SK-N-SH (cell line): ENCODE data around the gene MVB12B. TPM values are rescaled to one million over a fixed set of nuclear protein-coding genes. Genes with fewer than 3 reads are reported as not detected.
A peak's percentile ranks its signal among the peaks of the same experiment; 100 is the strongest.

Source experiments
- CTCF ChIA-PET: fragments of 300-600, 350-600 bp; formaldehyde crosslinking; extraction: SDS; loops from one replicate; lab custom pipeline; 2021; lab: Yijun Ruan, JAX
- POLR2A ChIA-PET: fragments of 350-600 bp; sonication (Branson Sonifier 250); formaldehyde crosslinking; extraction: SDS; loops from one replicate; lab custom pipeline; 2020; ENCODE audit warnings: antibody characterized with exemption, inconsistent platforms; lab: Yijun Ruan, JAX
- DNase-seq: peaks from one replicate; pipeline ENCODE4 v3.0.0; 2012
- H2AFZ ChIP-seq: fragments of 200-600 bp; sonication (generic); 2 replicates; pipeline ENCODE4 v1.8.1; 2016; ENCODE audit warnings: antibody characterized with exemption, mild to moderate bottlenecking, low read depth
- H3F3A ChIP-seq: fragments of 200-600 bp; sonication (generic); replicated peaks from 2 replicates; pipeline ENCODE3; 2016; ENCODE audit warnings: antibody characterized with exemption, mild to moderate bottlenecking; ENCODE audit not compliant: insufficient read depth
- H3K27ac ChIP-seq, 2 experiments: fragments of 200-500 bp in 1 of 2; fragments of 200-600 bp in 1 of 2; sonication (Bioruptor generic) in 1 of 2; sonication (generic), shearing (Covaris generic) in 1 of 2; 2 replicates each; pipeline versions ENCODE4 v1.5.1 to v1.6.1; 2014 to 2016; ENCODE audit warnings: low read depth in 2 of 2, inconsistent platforms in 1 of 2, low read length in 1 of 2, mild to moderate bottlenecking in 1 of 2, mixed read lengths in 1 of 2
- H3K27me3 ChIP-seq: fragments of 200-600 bp; sonication (generic), shearing (Covaris generic); 2 replicates; pipeline ENCODE4 v1.6.1; 2016; ENCODE audit warnings: mixed run types; ENCODE audit not compliant: insufficient read depth
- H3K36me3 ChIP-seq, 2 experiments: fragments of 200-500 bp in 1 of 2; fragments of 200-600 bp in 1 of 2; sonication (Bioruptor generic) in 1 of 2; sonication (generic) in 1 of 2; replicated peaks in 1 of 2; 2 replicates each; pipeline versions ENCODE3 to v1.5.1; 2014 to 2016; ENCODE audit warnings: low read length in 1 of 2, mild to moderate bottlenecking in 1 of 2; ENCODE audit not compliant: insufficient read depth in 2 of 2, control insufficient read depth in 1 of 2
- H3K4me1 ChIP-seq, 2 experiments: fragments of 200-500 bp in 1 of 2; fragments of 200-600 bp in 1 of 2; sonication (Bioruptor generic) in 1 of 2; sonication (generic), shearing (Covaris generic) in 1 of 2; 2 replicates each; pipeline versions ENCODE4 v1.5.1 to v1.6.1; 2014 to 2016; ENCODE audit warnings: low read depth in 1 of 2, low read length in 1 of 2, mixed run types in 1 of 2; ENCODE audit not compliant: insufficient read depth in 2 of 2, control insufficient read depth in 1 of 2
- H3K4me2 ChIP-seq: fragments of 200-600 bp; sonication (generic), shearing (Covaris generic); 2 replicates; pipeline ENCODE4 v1.6.1; 2017; ENCODE audit warnings: mixed run types
- H3K4me3 ChIP-seq, 2 experiments: fragments of 200-500 bp in 1 of 2; fragments of 200-600 bp in 1 of 2; sonication (Bioruptor generic) in 1 of 2; sonication (generic), shearing (Covaris generic) in 1 of 2; 2 replicates each; pipeline versions ENCODE4 v1.5.1 to v1.8.1; 2014 to 2016; ENCODE audit warnings: low read depth in 2 of 2, inconsistent platforms in 1 of 2, low read length in 1 of 2, mild to moderate bottlenecking in 1 of 2, mixed read lengths in 1 of 2, moderate library complexity in 1 of 2
- H3K79me2 ChIP-seq: fragments of 200-600 bp; sonication (generic); 2 replicates; pipeline ENCODE4 v1.8.1; 2017; ENCODE audit warnings: mild to moderate bottlenecking; ENCODE audit not compliant: insufficient read depth
- H3K9ac ChIP-seq: fragments of 200-600 bp; sonication (generic); 2 replicates; pipeline ENCODE4 v1.6.1; 2017; ENCODE audit warnings: mixed run types
- H3K9me2 ChIP-seq: fragments of 200-600 bp; sonication (generic); 2 replicates; pipeline ENCODE4 v1.6.1; 2017; ENCODE audit warnings: mixed run types
- H3K9me3 ChIP-seq: fragments of 200-600 bp; sonication (generic); 2 replicates; pipeline ENCODE4 v1.6.1; 2017; ENCODE audit warnings: mixed run types, mild to moderate bottlenecking, moderate library complexity
- H4K20me1 ChIP-seq: fragments of 200-600 bp; sonication (generic); 2 replicates; pipeline ENCODE4 v1.6.1; 2017; ENCODE audit warnings: mild to moderate bottlenecking, mixed run types; ENCODE audit not compliant: insufficient read depth
- CHD2 ChIP-seq: fragments of 150-350 bp; IDR thresholded peaks from 2 replicates; pipeline ENCODE4 v1.6.1; 2018; ENCODE audit warnings: low read length; ENCODE audit not compliant: partially characterized antibody
- CTCF ChIP-seq: fragments of 200-600 bp; sonication (generic); IDR thresholded peaks from 2 replicates; pipeline ENCODE4 v1.6.1; 2017; ENCODE audit warnings: antibody characterized with exemption, mild to moderate bottlenecking, moderate library complexity
- FOSL2 ChIP-seq: IDR thresholded peaks from 2 replicates; pipeline ENCODE4 v1.4.0; 2012; ENCODE audit warnings: low read depth, mild to moderate bottlenecking, moderate library complexity, borderline replicate concordance
- FOXJ3 ChIP-seq: sonication (generic); formaldehyde crosslinking; IDR thresholded peaks from 2 replicates; pipeline ENCODE4 v1.5.1; 2020; ENCODE audit warnings: mild to moderate bottlenecking, missing genetic modification reagents
- FOXM1 ChIP-seq: IDR thresholded peaks from 2 replicates; pipeline ENCODE4 v1.4.0; 2012; ENCODE audit warnings: low read depth, mild to moderate bottlenecking
- IRF3 ChIP-seq: fragments of 150-350 bp; IDR thresholded peaks from 2 replicates; pipeline ENCODE4 v1.6.1; 2016; ENCODE audit warnings: mild to moderate bottlenecking, low read depth, low read length
- JUND ChIP-seq: IDR thresholded peaks from 2 replicates; pipeline ENCODE4 v1.4.0; 2012
- MEF2A ChIP-seq: IDR thresholded peaks from 2 replicates; pipeline ENCODE4 v1.4.0; 2012; ENCODE audit warnings: low read depth, borderline replicate concordance
- MXI1 ChIP-seq: IDR thresholded peaks from 2 replicates; pipeline ENCODE4 v1.6.1; 2012; ENCODE audit warnings: mild to moderate bottlenecking, low read depth, low read length, improper control_type of control experiment
- NRF1 ChIP-seq: IDR thresholded peaks from 2 replicates; pipeline ENCODE4 v1.6.1; 2012; ENCODE audit warnings: low read depth, mild to moderate bottlenecking, low read length
- PBX3 ChIP-seq: IDR thresholded peaks from 2 replicates; pipeline ENCODE4; 2012
- RAD21 ChIP-seq: IDR thresholded peaks from 2 replicates; pipeline ENCODE4 v1.6.1; 2012; ENCODE audit warnings: mild to moderate bottlenecking, low read length
- SMC3 ChIP-seq: IDR thresholded peaks from 2 replicates; pipeline ENCODE4 v1.6.1; 2012; ENCODE audit warnings: low read depth, low read length, improper control_type of control experiment
- TAF1 ChIP-seq: IDR thresholded peaks from 2 replicates; pipeline ENCODE4 v1.6.1; 2012; ENCODE audit warnings: low read depth, mild to moderate bottlenecking, low read length, moderate library complexity, borderline replicate concordance
- TEAD4 ChIP-seq: IDR thresholded peaks from 2 replicates; pipeline ENCODE4 v1.4.0; 2012; ENCODE audit warnings: mild to moderate bottlenecking, borderline replicate concordance; ENCODE audit not compliant: insufficient read depth
- YY1 ChIP-seq: IDR thresholded peaks from 2 replicates; pipeline ENCODE4 v1.4.0; 2012; ENCODE audit warnings: low read depth, mild to moderate bottlenecking
- WGBS: methylation state at CpG from one replicate; pipeline ENCODE4 v1.1.6; 2017; ENCODE audit warnings: low lambda C conversion rate; 5-methylcytosine and 5-hydroxymethylcytosine counted together
- polyA plus RNA-seq, 3 experiments: library from polyadenylated mRNA; depleted of rRNA; stranded (reverse); fragments of >200 nt; gene quantifications; 2 replicates each; pipeline ENCODE4 v1.2.3, GENCODE V29; 2012

Gene MVB12B
- polyA plus RNA-seq, 1 of the 3 experiments (the other 2 are of a cell fraction): 5.1 TPM

- TF ChIP-seq MEF2A: no peak
- no peak for TF ChIP-seq JUND
- TF ChIP-seq IRF3: 0 out of 2 replicates have a peak, but pooled peaks have one; percentile 5
- no peak; the same call in 1 of the 2 replicates for TF ChIP-seq RAD21
- TF ChIP-seq FOXM1: no peak
- TF ChIP-seq SMC3: peak; percentile 13; the same call in 1 of the 2 replicates
- peak; percentile 96 for TF ChIP-seq FOXJ3 (CRISPR knock-in tag)
- TF ChIP-seq NRF1: no peak
- TF ChIP-seq, all 33 proteins: peak for 12
Observed at GRCh38 chr9:126534431-126535186, 208.0 kb downstream of the MVB12B start (continued).

DNA sequence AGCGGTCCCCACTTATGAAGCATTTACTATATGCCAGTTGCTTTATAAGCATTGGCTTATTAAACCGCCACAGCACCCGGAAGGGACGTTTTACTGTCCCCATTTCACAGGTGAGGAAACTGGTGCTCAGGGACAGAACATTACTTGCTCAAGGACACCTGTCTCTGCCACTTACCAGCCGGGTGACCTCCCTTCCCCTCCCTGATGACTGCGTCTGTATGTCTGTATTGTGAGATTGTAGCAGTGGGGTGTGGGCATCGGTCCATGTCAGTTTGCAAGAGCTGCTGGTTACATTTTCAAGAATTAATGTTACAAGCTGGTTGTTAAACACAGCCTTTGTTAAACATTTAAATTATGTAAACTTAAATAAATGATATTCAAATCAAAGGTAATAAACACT, 209.5 kb downstream of the MVB12B start:
- ChIA-PET CTCF (interaction anchor here (0.9 to 3.8 kb wide), 6 partner anchors 9 to 245 kb away, joined by 3 to 26 read pairs (median 4); no protein-coding TSS in a partner anchor), POLR2A (interaction anchor here (1.0 to 1.6 kb wide), 3 partner anchors 9 to 15 kb away, joined by 3 to 6 read pairs (median 4); no protein-coding TSS in a partner anchor)
- Histone ChIP-seq H3K4me3 (no peak overlapping the region), H3K27me3 (peaks cover 23% of the 10 kb centered on the region; the same call in 1 of the 2 replicates), H3K9me3 (no peaks in the 10 kb centered on the region), H3K4me2 (no peak overlapping the region), H3K9me2 (no peaks in the 10 kb centered on the region), H3K36me3 (no peaks in the 10 kb centered on the region), H3K4me1 (peaks cover 0 to 56% of the 10 kb centered on the region in 2 experiments; a peak in 2 of 4 replicates), H3K79me2 (no peaks in the 10 kb centered on the region), H2AFZ (no peak overlapping the region), H4K20me1 (no peaks in the 10 kb centered on the region), H3K27ac (peak overlapping the region in 1 of 2 experiments; percentile 83; a peak in 2 of 4 replicates), H3K9ac (no peak overlapping the region), H3F3A (no peaks in the 10 kb centered on the region)
- DNase-seq: no peak
- WGBS: 79% methylated on average over 7 of the region's 7 CpGs
- TF ChIP-seq PBX3 (no peak), FOSL2 (no peak), MXI1 (no peak), TEAD4 (no peak), CTCF (no peak), NRF1 (no peak), YY1 (no peak), CHD2 (no peak), TAF1 (no peak)
